Activated naive CD4-positive, alpha-beta T cell treated with anti-CD3 and anti-CD28 coated beads, Interleukin-2, amount 50 U/mL, for 72 hours (primary cell): ENCODE data around the gene GFER. TPM values are rescaled to one million over a fixed set of nuclear protein-coding genes. Genes with fewer than 3 reads are reported as not detected.

Experiments used
- ATAC-seq, 2 donors: fragments of 150-1000 bp; cut with Tn5 transposase; 2 replicates each; pipeline ENCODE4 v1.10.0; 2021; ENCODE audit warnings: mild to moderate bottlenecking in 2 of 2, moderate library complexity in 2 of 2
- DNase-seq, 2 donors: peaks; one replicate each; pipeline ENCODE4 v3.0.0; 2021 to 2022; ENCODE audit warnings: low spot score in 2 of 2
- H3K27ac Mint-ChIP-seq, 2 donors: one replicate each; pipeline ENCODE4 v1.8.0; 2022; ENCODE audit warnings: mild to moderate bottlenecking in 2 of 2, mixed read lengths in 2 of 2
- H3K36me3 Mint-ChIP-seq, 2 donors: one replicate each; pipeline ENCODE4 v1.8.0; 2022; ENCODE audit warnings: mixed read lengths in 2 of 2
- H3K9me3 Mint-ChIP-seq, 2 donors: one replicate each; pipeline ENCODE4 v1.8.0; 2022; ENCODE audit warnings: mixed read lengths in 2 of 2
- total RNA-seq, 2 donors: library from RNA; stranded (reverse); gene quantifications; one replicate each; pipeline ENCODE4 v1.2.3, GENCODE V29; 2022

Gene GFER
- total RNA-seq, 2 donors from 2014 or later = 19.1 to 25.0 TPM

GRCh38 chr16:1980030-1980769 is 3.8 kb upstream of the GFER start:
- ATAC-seq (no peak), DNase-seq (no peak)
- no peak overlapping the region for H3K27ac Mint-ChIP-seq
- H3K36me3 Mint-ChIP-seq = peaks cover 7 to 8% of the 10 kb centered on the region in 2 donors
- no peaks in the 10 kb centered on the region for H3K9me3 Mint-ChIP-seq

GRCh38 chr16:1980770-1981087 is 3.3 kb upstream of the GFER start:
- Mint-ChIP-seq H3K9me3 (no peaks in the 10 kb centered on the region), H3K27ac (no peak overlapping the region), H3K36me3 (peaks cover 5 to 6% of the 10 kb centered on the region in 2 donors)
- DNase-seq (no peak), ATAC-seq (no peak)

- no peak for ATAC-seq
- Mint-ChIP-seq H3K36me3 (peaks cover 0 to 3% of the 10 kb centered on the region in 2 donors), H3K9me3 (no peaks in the 10 kb centered on the region), H3K27ac (no peak within 1 kb of the TSS)
- no peak for DNase-seq
These were observed 2.6 kb upstream of the GFER start, which contains the start of gene NOXO1 for GRCh38 chr16:1981398-1981836. Gene NOXO1, minus strand, starts transcription at chr16:1981469. Its CDS starts 290 bp downstream, at chr16:1981179.

GRCh38 chr16:1982013-1982433 is 2.0 kb upstream of the GFER start:
- no peak for DNase-seq
- H3K9me3 Mint-ChIP-seq = no peaks in the 10 kb centered on the region
- peaks cover 0 to 6% of the 10 kb centered on the region in 2 donors for H3K36me3 Mint-ChIP-seq
- no peak overlapping the region for H3K27ac Mint-ChIP-seq
- no peak for ATAC-seq

GRCh38 chr16:1982991-1983543 is 926 bp upstream of the GFER start:
- ATAC-seq (no peak), DNase-seq (no peak)
- Mint-ChIP-seq H3K27ac (no peak overlapping the region), H3K9me3 (no peaks in the 10 kb centered on the region), H3K36me3 (peaks cover 0 to 6% of the 10 kb centered on the region in 2 donors)

- Mint-ChIP-seq H3K9me3 (no peaks in the 10 kb centered on the region), H3K36me3 (peaks cover 6% of the 10 kb centered on the region in 2 donors), H3K27ac (peak overlapping the region; percentile 44 to 81)
- no peak for DNase-seq
- peak; percentile 28 to 45 for ATAC-seq
These were observed 593 bp downstream of the GFER start for GRCh38 chr16:1984347-1985225.

- ATAC-seq (no peak), DNase-seq (no peak)
- Mint-ChIP-seq H3K9me3 (no peaks in the 10 kb centered on the region), H3K36me3 (peaks cover 6% of the 10 kb centered on the region in 2 donors), H3K27ac (peak overlapping the region in 1 of 2 donors; percentile 44)
These were observed 1.6 kb downstream of the GFER start for GRCh38 chr16:1985466-1986150.

GRCh38 chr16:1987198-1987597 is 3.2 kb downstream of the GFER start:
- no peak for ATAC-seq
- H3K27ac Mint-ChIP-seq = no peak overlapping the region
- H3K9me3 Mint-ChIP-seq = no peaks in the 10 kb centered on the region
- peaks cover 6% of the 10 kb centered on the region in 2 donors for H3K36me3 Mint-ChIP-seq
- no peak for DNase-seq

- Mint-ChIP-seq H3K36me3 (peaks cover 6% of the 10 kb centered on the region in 2 donors), H3K27ac (peak within 1 kb of the TSS in 1 of 2 donors; percentile 39), H3K9me3 (no peaks in the 10 kb centered on the region)
- DNase-seq (no peak), ATAC-seq (no peak)
These were observed 5.5 kb downstream of the GFER start, which contains the start of gene SYNGR3 for GRCh38 chr16:1989209-1990100. Gene SYNGR3, plus strand, starts transcription at chr16:1989970. Its CDS starts 133 bp downstream, at chr16:1990103.

- ATAC-seq (no peak), DNase-seq (no peak)
- Mint-ChIP-seq H3K36me3 (peaks cover 6% of the 10 kb centered on the region in 2 donors), H3K9me3 (no peaks in the 10 kb centered on the region), H3K27ac (no peak overlapping the region)
These were observed 6.0 kb downstream of the GFER start for GRCh38 chr16:1990101-1990350.

- DNase-seq (no peak), ATAC-seq (peak in 1 of 2 donors; percentile 2)
- Mint-ChIP-seq H3K27ac (peak overlapping the region in 1 of 2 donors; percentile 39), H3K9me3 (no peaks in the 10 kb centered on the region), H3K36me3 (peaks cover 6% of the 10 kb centered on the region in 2 donors)
These were observed 6.5 kb downstream of the GFER start for GRCh38 chr16:1990351-1991134.

- peak; percentile 28 to 68 for ATAC-seq
- Mint-ChIP-seq H3K9me3 (no peaks in the 10 kb centered on the region), H3K36me3 (peaks cover 6% of the 10 kb centered on the region in 2 donors), H3K27ac (peak overlapping the region in 1 of 2 donors; percentile 39)
- DNase-seq = no peak
These were observed 7.2 kb downstream of the GFER start for GRCh38 chr16:1991135-1991551.

- Mint-ChIP-seq H3K27ac (peak overlapping the region in 1 of 2 donors; percentile 39), H3K36me3 (peaks cover 2 to 6% of the 10 kb centered on the region in 2 donors), H3K9me3 (no peaks in the 10 kb centered on the region)
- no peak for DNase-seq
- ATAC-seq = no peak
These were observed 7.6 kb downstream of the GFER start for GRCh38 chr16:1991588-1991947.

GRCh38 chr16:1991948-1992703 is 8.1 kb downstream of the GFER start:
- DNase-seq (peak; percentile 87 to 98), ATAC-seq (peak; percentile 58 to 77)
- Mint-ChIP-seq H3K36me3 (peaks cover 0 to 6% of the 10 kb centered on the region in 2 donors), H3K9me3 (no peaks in the 10 kb centered on the region), H3K27ac (peak overlapping the region in 1 of 2 donors; percentile 39)
